Tibial artery (tissue), 4 donors: ENCODE measurements around the gene ZYX.

Source experiments
- DNase-seq, 2 donors: peaks; one replicate each; pipeline ENCODE4 v3.0.0-alpha.2; 2019
- H3K27ac ChIP-seq, 2 donors: fragments of 200-600 bp; sonication (generic) in 1 of 2; 1 replicate in 1 of 2; 2 replicates in 1 of 2; pipeline ENCODE4 v1.5.1; 2018 to 2019; ENCODE audit warnings: mild to moderate bottlenecking in 1 of 2
- H3K27me3 ChIP-seq, 2 donors: fragments of 200-600 bp; sonication (generic) in 1 of 2; one replicate each; pipeline versions ENCODE4 v1.5.1 to v1.6.0; 2016 to 2019
- H3K36me3 ChIP-seq, 3 donors: fragments of 200-600 bp; sonication (generic) in 2 of 3; one replicate each; pipeline ENCODE4 v1.5.1; 2016 to 2019; ENCODE audit warnings: mild to moderate bottlenecking in 2 of 3
- H3K4me1 ChIP-seq, 4 donors: fragments of 200-600 bp; sonication (generic) in 2 of 4; 1 replicate in 3 of 4; 2 replicates in 1 of 4; pipeline ENCODE4 v1.5.1; 2016 to 2019
- H3K4me3 ChIP-seq, 2 donors: fragments of 200-600 bp; sonication (generic) in 1 of 2; 1 replicate in 1 of 2; 2 replicates in 1 of 2; pipeline ENCODE4 v1.5.1; 2018 to 2019; ENCODE audit warnings: mild to moderate bottlenecking in 2 of 2
- H3K9me3 ChIP-seq, 3 donors: fragments of 200-600 bp; sonication (generic) in 1 of 3; one replicate each; pipeline ENCODE4 v1.5.1; 2016 to 2019
- CTCF ChIP-seq, 2 experiments: fragments of 200-600 bp in 1 of 2; fragments of 450-650 bp in 1 of 2; IDR thresholded peaks; one replicate each; pipeline ENCODE4 v1.5.1; 2017 to 2019; ENCODE audit warnings: antibody characterized with exemption in 2 of 2, mild to moderate bottlenecking in 1 of 2, moderate library complexity in 1 of 2
- intact Hi-C: fragments of 100-400 bp; cut with DNase I; formaldehyde crosslinking; loops from one replicate; pipeline ENCODE4 v1.15.0; 2023; ENCODE audit warnings: low total_unique reads

The ZYX gene

GRCh38 chr7:143352531-143353002 is 28.6 kb upstream of the ZYX start:
- peaks cover 0 to 24% of the 10 kb centered on the region in 2 donors for H3K27me3 ChIP-seq
- H3K9me3 ChIP-seq: no peaks in the 10 kb centered on the region
- H3K27ac ChIP-seq: no peak overlapping the region
- TF ChIP-seq CTCF (IDR thresholded peaks at IDR 0.05): no peak
- H3K4me1 ChIP-seq: no peaks in the 10 kb centered on the region
- DNase-seq: no peak
- H3K36me3 ChIP-seq: no peaks in the 10 kb centered on the region
- no peak overlapping the region for H3K4me3 ChIP-seq
- intact Hi-C loops: no loop called here

- Histone ChIP-seq H3K27me3 (peaks cover 0 to 24% of the 10 kb centered on the region in 2 donors), H3K4me3 (no peak overlapping the region), H3K4me1 (no peaks in the 10 kb centered on the region), H3K36me3 (no peaks in the 10 kb centered on the region), H3K9me3 (no peaks in the 10 kb centered on the region), H3K27ac (no peak overlapping the region)
- intact Hi-C loops: no loop called here
- no peak for DNase-seq
- no peak for TF ChIP-seq CTCF (IDR thresholded peaks at IDR 0.05)
Measured at GRCh38 chr7:143354376-143354775, 26.8 kb upstream of the ZYX start.

- intact Hi-C loops: no loop called here
- H3K36me3 ChIP-seq: no peaks in the 10 kb centered on the region
- TF ChIP-seq CTCF (IDR thresholded peaks at IDR 0.05): no peak
- peaks cover 0 to 25% of the 10 kb centered on the region in 2 donors for H3K27me3 ChIP-seq
- H3K4me1 ChIP-seq: no peaks in the 10 kb centered on the region
- H3K9me3 ChIP-seq: no peaks in the 10 kb centered on the region
- no peak for DNase-seq
- H3K27ac ChIP-seq: no peak overlapping the region
- H3K4me3 ChIP-seq: no peak overlapping the region
Measured at GRCh38 chr7:143354965-143355364, 26.2 kb upstream of the ZYX start.

GRCh38 chr7:143355450-143356385 is 25.4 kb upstream of the ZYX start:
- peaks cover 0 to 24% of the 10 kb centered on the region in 2 donors for H3K27me3 ChIP-seq
- no peaks in the 10 kb centered on the region for H3K9me3 ChIP-seq
- H3K27ac ChIP-seq: no peak overlapping the region
- TF ChIP-seq CTCF (IDR thresholded peaks at IDR 0.05): no peak
- no peak overlapping the region for H3K4me3 ChIP-seq
- intact Hi-C loops: no loop called here
- no peaks in the 10 kb centered on the region for H3K4me1 ChIP-seq
- no peaks in the 10 kb centered on the region for H3K36me3 ChIP-seq
- no peak for DNase-seq

- DNase-seq: no peak
- H3K27ac ChIP-seq: no peak overlapping the region
Measured at GRCh38 chr7:143356414-143357050, 24.6 kb upstream of the ZYX start.

More at GRCh38 chr7:143356414-143357050, 24.6 kb upstream of the ZYX start:
- Histone ChIP-seq H3K36me3 (no peaks in the 10 kb centered on the region), H3K4me3 (no peak overlapping the region), H3K4me1 (peaks cover 0 to 4% (median 2%) of the 10 kb centered on the region in 4 donors), H3K9me3 (no peaks in the 10 kb centered on the region), H3K27me3 (peaks cover 0 to 20% of the 10 kb centered on the region in 2 donors)
- intact Hi-C loops: no loop called here
- TF ChIP-seq CTCF (IDR thresholded peaks at IDR 0.05): no peak
